HG03060 (cell line): ENCODE measurements around the gene PRDM2.
"Not testable (repeated sequence)": the region's sequence is repeated elsewhere in the genome, so short reads cannot be mapped to it uniquely, and the experiment has no call there.

Experiments
- ATAC-seq: cut with Tn5 transposase; IDR thresholded peaks from one replicate; pipeline ENCODE4 v1.9.1; 2021; ENCODE audit warnings: low read depth, moderate number of reproducible peaks; ENCODE audit not compliant: unreplicated experiment

PRDM2 gene

DNA sequence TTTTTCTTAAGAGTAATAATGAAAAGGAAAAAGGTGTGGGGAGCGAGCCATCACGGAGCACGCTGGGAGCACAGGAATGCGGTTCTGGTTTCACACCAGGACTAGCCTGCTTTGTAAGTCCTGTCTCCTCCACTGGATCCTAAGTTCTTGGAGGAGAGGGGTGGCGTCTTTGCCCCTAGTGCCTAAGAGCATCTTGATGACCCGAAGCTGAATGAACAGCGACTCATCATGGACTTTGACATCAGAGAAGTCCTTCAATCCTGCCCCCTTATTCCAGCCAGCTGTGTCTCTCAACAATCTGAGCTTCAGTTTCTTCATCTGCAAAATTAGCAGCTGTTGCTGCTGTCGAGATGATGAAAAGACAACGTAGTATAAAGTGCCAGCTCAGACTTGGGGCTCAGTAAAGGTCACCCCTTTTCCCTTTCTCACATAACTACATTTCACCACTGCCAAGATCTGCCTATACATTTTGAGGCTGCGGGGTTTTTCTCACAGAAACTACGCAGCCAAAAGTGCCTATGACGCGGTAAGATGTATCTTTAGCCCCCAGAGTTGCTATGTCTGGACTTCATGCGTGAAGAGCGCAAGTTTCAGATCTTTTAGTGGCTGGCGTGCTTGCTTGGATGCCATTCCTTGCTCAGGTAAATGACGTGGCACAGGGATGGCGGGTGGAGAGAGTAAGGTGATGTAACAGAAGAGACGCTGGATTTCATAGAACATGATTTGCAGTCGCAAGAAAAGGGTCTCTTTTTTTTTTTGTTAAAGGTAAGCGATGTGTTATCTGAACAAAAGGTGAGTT is 4.9 kb upstream of the PRDM2 start:
- ATAC-seq: no peak

DNA sequence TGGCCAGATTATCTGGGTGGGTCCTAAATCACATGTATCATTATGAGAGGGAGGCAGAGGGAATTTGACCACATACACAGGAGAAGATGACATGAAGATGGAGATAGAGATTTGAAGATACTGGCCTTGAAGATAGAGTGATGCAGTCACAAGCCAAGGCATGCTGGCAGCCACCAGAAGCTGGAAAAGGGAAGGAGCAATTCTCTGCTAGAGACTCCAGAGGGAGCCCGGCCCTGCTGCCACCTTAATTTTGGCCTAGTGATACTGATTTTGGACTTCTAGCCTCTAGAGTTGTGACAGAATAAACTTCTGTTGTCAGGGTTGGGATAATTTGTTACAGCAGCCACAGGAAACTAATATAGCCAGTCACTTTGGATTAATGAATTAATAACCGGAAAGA is 2.2 kb upstream of the PRDM2 start:
- ATAC-seq: no peak

DNA sequence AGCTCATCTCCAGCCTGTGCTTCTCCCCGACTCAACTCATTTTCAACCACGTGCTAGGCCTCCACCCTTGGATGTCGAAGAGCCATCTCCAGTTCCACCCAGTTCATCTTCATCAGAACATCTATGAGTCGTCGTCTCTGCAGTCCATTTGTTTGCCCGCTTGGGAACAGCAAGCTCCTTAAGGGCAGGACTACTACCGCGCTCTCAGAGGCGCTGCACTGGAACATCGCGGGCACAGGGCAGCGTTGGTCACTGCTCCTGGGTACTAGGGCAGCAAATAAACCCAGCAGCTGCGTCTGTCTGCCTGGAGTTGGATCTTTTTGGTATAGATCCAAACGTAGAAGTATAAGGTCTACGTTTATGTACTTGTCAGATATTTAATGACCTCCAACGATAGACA is 478 bp upstream of the PRDM2 start:
- no peak for ATAC-seq

DNA sequence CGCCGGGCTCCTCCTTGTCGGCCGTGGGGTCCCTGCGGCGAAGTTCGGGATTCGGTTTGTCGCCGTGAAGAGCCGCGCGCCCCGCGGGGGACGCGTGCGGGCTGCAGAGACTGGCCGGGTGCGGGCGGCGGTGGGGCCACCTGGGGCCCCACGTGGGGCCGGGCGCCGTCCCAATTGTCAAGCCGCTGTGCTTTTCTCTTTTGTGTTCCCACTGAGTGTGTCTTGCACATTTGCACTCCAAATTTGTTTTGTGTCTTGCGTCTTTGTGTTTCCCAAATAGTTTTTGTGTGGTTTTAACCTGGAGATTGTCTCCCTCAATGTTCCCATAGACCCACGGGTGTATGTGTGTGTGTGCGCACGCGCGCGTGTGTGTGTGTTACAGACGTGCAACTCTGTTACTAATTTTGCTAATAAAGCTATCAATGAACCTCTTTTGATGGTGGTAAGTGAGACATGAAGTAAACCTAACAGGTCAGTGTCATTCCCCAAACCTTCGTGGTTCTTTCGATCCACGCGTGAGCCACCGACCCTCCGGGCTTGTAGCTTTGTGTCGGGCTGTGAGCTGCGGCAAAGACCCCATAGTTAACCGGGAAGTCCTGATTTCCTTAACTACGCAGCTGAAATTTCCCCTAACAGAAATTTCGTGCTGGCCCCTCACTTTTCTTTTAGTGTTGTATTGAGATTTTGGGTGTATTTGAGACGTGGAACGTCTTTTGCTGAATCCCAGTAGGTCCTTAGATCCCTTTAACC is 708 bp downstream of the PRDM2 start:
- ATAC-seq: no peak

DNA sequence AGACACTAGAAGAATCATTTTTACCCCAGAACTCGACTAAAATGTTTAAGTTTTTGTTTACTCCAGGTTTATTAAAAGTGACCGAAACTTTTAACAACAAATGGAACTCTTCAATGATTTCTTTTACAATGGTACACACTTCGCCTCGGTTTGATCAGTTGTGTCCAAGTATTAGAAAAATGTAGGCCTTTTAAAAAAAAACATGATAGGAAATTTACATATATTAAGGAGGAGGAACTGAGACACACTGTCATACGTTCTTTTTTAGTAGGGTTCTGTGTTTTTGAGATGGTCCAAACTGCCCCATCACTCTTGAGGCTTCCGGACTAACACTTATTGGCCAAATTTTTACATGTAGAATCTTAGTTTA is 1.3 kb downstream of the PRDM2 start:
- ATAC-seq: no peak

DNA sequence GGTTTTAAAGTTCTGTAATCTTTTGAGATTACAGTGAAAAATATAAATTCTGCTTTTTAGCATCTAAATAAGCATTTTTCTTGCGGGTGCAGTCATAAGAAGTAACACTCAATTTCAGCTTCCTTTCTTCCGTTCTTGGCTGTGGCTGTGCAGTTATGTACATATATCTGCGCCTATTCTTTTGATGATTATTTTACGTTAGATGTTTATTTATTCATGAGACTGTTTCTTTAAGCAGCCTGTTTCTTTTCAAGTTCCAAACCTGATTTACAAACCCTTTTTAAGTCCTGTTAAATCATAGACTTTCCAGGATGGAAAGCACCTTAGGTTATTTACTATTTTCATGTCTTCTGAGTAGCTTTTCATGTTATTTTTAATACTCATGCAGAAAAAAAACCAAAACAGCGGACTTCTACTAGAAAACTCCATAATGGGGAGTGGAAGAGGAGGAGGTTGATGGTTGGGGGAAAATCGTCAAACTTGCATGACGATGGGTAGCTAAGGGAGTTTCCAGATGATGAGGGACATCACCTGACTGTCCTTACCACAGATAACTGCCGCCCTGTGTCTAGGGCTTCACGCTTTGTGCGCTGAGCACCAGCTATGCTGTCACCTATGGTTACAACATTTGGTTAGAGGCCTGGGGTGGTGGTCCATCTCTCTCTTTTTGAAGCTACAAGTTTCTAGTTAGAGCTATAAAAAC is 2.6 kb downstream of the PRDM2 start:
- ATAC-seq: peak; percentile 76

DNA sequence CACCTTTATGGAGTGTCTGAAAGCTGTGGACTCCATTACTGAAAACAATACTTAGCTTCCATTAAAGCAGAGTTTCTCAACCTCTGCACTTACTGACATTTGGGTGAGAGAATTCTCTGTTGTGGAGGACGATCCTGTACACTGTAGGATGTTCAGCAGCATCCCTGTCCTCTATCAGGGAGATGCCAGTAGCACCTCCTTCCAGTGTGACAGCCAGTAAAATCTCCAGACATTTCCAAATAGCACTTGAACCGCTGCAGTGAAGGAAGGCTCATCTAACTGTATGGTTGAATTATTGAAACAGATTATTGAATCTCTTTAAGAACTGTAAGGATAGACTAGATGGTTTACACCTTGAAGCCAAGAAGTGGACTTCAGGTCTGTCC is 3.1 kb downstream of the PRDM2 start:
- ATAC-seq: peak; percentile 2

DNA sequence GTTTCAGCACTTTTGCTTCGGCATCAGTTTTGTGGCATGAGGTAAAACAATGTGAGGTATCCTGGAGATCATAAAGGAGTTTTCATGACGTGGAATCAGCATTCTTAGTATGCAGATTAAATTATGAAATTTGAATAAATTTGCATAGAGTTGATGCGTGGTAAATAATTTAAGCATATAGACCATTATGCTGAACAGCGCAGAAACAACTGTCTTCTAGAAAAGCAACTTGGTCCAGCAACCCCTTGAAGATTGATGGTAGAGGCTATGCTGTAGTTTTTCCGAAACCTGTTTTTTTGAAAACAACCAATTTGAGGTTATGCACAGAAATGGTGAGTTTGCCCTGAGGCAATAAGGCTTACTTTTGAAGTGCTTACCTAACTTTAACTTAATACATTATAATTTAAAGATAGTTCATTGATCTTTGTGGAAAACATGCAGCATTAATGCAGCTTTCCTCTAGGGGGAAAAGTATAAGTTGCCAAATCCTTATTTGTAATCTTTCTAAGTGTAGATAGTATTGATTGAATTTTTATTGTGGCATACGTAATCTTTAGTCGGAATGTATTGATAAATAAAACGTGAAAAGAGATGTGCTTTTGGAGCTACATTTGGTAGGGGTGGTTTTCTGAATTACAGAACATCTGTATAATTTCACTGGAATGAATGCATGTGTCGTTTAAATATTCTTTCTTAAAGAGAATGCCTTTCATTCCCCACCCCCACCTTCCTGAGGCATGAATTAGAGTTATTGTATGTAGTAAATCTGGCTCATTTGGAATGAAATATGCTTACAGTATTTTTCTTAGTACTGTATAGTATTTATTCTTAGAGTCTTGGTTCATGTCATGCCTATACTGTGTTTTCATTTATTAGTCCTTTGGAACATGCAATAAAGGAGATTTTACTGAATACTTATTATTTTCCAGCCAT is 3.8 kb downstream of the PRDM2 start:
- ATAC-seq: no peak

DNA sequence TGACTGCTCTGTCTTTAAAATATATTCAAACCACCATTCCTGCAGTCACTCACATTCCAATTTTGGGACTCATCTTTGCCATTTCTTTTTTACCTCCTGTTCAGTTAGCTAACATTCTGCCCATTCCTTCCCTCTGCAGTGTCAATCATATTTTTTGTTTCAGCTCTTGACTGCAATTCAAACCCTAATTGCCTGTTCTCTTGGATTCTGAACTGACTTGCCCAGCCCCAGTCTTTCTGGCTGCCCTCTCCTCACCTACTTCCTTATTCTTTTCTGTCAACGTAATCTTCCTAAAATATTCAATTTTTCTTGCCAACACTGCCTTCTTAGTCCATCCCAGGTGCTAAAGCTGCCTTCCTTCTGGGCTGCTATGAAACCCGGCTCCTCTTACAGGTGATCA is 6.1 kb downstream of the PRDM2 start:
- ATAC-seq: no peak

DNA sequence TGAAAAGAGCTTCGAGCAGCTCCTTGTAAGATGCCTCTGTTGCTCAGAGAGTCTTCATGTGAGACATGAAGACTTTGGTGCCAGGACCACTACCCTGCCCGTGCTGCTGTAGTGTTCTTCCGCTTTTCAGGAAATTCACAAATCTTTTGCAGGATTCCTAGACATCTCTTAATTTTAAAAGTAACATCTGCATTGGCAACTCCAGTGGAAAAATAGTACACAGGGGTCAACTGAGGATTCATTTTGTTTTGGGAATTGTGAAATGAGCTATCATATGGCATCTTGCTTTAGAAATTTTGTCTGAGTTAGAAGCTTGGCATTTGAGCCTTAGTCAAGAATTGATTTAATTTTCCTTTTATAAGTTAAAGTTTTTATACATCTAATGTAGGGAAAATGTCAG is 7.2 kb downstream of the PRDM2 start:
- ATAC-seq: no peak

DNA sequence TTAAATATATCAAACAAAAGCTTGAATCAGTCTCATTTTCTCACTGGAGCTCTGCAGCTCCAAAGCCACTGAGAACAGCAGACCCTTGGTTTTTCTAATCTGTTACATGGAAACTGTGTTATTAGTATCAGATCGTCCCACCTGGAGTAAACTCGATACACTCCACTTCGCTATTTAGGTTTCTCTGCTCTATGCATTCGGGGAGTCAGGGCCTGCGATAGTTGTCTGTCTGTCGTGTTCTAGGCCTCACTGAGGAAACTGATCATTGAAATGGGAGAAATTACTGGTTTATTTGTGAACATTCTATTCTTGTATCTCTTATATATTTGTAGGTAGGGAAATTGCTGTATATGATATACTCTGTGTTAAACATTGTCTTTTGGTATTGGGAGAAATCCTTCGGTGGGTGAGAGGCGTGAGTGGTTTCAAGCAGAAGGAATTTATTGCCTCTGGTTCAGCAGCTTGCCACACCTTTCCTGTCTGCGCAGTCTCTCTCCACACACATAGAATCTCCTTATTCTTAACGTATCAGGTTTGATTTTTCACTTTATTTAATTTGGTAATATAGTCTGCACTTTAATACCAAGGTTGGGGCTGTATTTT is 8.5 kb downstream of the PRDM2 start:
- no peak for ATAC-seq

DNA sequence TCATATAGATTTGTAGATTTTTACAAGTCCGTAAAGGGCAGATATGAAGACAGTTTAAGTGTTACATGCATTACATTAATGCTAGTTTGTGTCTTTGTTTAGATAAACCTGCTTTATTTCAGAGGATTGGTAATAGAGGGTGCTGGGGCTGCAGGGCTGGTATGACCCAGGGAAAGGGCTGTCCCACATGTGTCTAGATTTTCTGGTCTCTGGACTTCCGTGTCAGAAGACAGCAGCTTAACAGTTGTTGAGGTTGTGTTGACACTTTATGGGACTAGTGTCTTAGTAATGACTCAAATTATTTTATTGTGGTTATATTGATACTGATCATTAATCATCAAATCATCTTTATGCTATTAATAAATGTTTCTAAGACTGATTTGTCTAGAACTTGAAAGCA is 10.1 kb downstream of the PRDM2 start:
- no peak for ATAC-seq

DNA sequence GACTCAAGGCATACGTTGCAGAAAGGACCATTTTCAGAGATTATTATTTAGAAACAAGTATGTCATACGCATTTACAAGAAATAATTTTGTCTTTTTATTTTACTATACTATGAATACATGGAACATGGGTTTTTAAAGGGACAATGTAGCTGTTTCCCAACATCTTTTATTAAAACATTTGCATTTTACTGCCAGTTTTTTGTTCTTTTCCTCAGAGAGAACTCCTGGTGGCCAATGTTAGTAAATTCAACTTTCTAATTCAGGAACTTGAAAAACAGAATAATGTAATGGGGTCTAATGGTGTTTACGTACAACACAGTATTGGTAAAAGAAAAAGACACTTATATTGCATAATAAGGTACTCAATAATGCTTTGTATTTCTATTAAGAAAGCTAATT is 14.9 kb downstream of the PRDM2 start:
- ATAC-seq: no peak

DNA sequence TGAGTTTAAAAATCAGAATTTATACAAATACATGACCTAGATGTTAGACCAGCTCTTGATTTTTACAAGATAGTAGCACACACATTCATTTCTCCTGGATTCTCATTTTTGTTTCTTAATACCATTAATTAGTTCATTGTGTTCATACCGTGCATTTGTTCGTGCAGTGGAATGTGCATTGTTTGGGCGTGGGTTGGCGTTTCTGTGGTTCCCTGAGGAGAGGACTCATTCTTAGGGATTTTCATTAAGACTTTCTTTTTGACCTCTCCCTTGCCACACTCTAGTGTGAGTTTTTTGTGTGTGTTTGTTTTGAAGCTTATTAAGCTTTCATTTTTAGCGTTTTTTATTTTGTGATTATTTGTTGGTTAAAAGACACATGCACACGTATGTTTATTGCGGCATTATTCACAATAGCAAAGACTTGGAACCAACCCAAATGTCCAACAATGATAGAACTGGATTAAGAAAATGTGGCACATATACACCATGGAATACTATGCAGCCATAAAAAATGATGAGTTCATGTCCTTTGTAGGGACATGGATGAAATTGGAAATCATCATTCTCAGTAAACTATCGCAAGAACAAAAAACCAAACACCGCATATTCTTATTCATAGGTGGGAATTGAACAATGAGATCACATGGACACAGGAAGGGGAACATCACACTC is 15.8 kb downstream of the PRDM2 start:
- not testable (repeated sequence) for ATAC-seq

DNA sequence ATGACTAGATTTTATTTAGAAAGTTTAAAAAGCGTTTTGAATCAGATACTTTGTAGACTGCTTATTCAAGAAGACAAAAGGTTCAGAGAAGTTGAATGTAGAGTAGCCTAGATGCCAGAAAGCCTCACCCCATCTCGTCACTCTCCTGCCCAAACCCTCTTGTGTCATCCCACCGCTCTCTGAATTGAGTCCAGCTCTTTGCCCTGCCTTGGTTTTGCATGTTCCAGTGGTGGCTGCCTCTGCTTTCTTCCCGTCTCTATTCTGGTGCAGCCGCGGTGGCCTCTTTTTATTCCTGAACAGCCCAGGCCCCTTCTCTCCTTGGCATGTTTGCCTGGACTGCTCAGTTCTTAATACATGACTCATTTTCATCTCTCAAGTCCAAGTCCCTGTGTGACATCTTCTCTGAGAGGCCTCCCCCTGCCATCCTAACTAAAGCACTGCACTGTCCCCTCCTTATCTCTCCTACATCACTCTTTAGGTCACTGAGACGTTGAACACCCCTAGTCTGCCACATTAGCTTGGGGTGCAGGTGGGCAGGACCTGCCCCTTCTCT is 22.9 kb downstream of the PRDM2 start:
- no peak for ATAC-seq

DNA sequence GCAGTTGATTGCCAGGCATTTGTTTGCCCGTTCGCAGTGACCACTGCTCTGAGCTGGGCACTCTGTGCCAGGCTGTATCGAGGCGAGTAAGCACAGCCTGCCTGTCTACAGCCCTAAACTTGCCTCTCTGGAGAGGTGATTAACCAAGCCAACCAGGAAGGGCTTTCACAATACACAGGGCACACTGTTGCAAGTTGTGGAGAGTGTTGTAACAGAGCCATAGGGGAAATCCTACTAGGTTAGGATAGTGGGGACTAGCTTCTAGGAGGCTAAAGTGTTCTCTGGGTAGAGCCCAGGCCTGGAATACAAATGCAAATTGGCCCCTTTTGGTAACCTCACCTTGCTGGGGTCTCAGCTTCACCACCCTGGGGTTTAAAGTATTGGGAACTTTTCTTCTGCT is 23.8 kb downstream of the PRDM2 start:
- no peak for ATAC-seq

DNA sequence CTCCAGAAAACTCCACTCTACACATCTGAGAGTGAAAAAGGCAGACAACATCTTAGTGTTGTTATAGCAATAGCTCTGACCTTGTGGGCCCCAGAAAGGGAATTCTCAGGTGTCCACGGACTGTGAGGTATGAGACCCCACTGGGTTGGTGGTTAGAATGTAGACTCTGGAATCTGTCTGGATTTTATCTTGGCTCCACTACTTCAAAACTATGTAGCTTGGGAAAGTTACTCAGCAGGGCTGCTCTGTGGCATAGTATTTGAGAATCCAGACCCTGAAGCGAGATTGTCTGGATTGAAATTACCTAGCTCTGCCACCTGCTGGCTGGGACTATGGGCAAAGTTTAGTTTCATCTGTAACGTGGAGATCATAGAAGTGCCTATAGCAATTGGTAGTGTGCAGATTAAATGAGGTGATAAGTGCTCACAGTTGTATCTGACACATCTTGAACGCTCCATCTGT is 25.8 kb downstream of the PRDM2 start:
- no peak for ATAC-seq

DNA sequence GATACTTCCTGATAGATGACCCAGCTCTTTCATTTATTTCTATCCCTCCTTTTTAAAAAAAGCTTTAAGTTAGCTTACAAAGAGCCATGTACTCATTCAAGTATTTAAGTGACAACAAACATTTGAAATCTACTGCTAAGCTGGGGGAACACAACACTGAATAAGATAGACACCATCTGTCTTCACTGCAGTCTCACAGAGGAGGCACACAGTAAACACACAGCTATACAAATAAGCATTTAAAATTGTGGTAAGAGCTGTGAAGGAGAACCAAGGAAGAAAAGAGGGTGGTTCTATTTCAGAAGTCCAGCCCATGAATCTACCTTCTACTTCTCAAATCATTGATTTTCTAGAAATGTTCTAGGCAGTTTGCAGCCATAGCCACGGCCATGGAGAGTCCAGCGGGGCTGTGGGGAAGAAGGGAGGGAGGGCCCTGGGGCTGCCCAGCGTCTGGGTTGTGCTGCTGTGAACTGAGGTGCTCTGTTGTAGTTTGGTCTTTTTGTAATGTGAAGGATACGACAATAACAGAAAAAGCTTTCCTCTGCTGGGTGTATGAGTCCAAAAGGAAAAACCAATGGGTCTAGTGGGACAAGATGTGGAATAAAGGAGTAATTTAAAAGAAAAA is 28.2 kb downstream of the PRDM2 start:
- ATAC-seq: no peak

DNA sequence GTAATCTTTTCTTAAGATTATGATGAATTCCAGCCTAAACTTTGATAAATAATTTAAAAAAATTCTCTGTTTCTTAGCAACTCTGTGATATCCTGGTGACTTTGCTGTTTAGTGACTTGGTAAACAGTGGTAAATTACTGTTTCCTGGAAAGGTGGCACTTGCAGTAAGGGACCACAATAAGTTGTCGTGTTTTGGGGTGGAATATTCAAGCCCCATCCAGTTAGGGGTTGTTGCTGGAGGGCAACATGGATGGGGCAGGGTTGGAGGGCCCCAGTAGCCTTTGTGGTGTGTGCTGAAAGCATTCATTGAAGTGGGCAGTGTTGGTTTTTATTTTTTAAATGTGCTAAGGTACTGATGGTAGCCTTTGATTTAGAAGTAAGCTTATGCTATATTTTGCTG is 30.3 kb downstream of the PRDM2 start:
- no peak for ATAC-seq
